Endothelial cell of umbilical vein (primary cell): ENCODE results near the gene DAZAP1. TPM values are rescaled to one million over a fixed set of nuclear protein-coding genes. Genes with fewer than 3 reads are reported as not detected.

ENCODE experiments used
- BruUV-seq: library from RNA; stranded (reverse); fragments of 400-500 nt; replicated peaks from 2 replicates; lab custom pipeline; 2021; lab: Mats Ljungman, UMichigan
- CTCF ChIA-PET: fragments of 300-600, 350-600 bp; sonication (Branson Sonifier 250); formaldehyde crosslinking; loops from one replicate; lab custom pipeline; 2021; ENCODE audit warnings: antibody characterized with exemption, inconsistent platforms; lab: Charles Lee
- POLR2A ChIA-PET: fragments of 300-600, 350-600 bp; sonication (Branson Sonifier 250); formaldehyde crosslinking; loops from one replicate; lab custom pipeline; 2021; ENCODE audit warnings: antibody characterized with exemption, inconsistent platforms; lab: Charles Lee
- DNase-seq: peaks from one replicate; pipeline ENCODE4 v3.0.0-alpha.2; 2011; ENCODE audit warnings: low read depth, low spot score
- FAIRE-seq: peaks from 2 replicates; lab custom pipeline; 2011; peaks lifted over from hg19 to GRCh38; lab: Jason Lieb, UNC
- H2AFZ ChIP-seq: 2 replicates; pipeline ENCODE4 v1.6.0; 2012; ENCODE audit warnings: low read depth, low read length, control low read depth, inconsistent platforms
- H3K27ac ChIP-seq: 2 replicates; pipeline ENCODE4 v1.5.1; 2011; ENCODE audit warnings: low read depth, mild to moderate bottlenecking, control low read depth, low read length, moderate library complexity; ENCODE audit not compliant: insufficient read depth
- H3K27me3 ChIP-seq, 2 experiments: 2 replicates each; pipeline versions ENCODE4 v1.6.0 to v1.6.1; 2011; ENCODE audit warnings: low read length in 2 of 2, mixed read lengths in 1 of 2; ENCODE audit not compliant: control insufficient read depth in 2 of 2, insufficient read depth in 2 of 2
- H3K36me3 ChIP-seq, 2 experiments: 2 replicates in 1 of 2; 3 replicates in 1 of 2; pipeline ENCODE4 v1.5.1; 2011; ENCODE audit warnings: low read length in 2 of 2, mild to moderate bottlenecking in 1 of 2, moderate library complexity in 1 of 2; ENCODE audit not compliant: control insufficient read depth in 2 of 2, insufficient read depth in 2 of 2; ENCODE audit errors: extremely low read depth in 1 of 2
- H3K4me1 ChIP-seq: 3 replicates; pipeline ENCODE4 v1.5.1; 2011; ENCODE audit warnings: mild to moderate bottlenecking, low read length; ENCODE audit not compliant: control insufficient read depth, insufficient read depth; ENCODE audit errors: extremely low read depth
- H3K4me2 ChIP-seq: 2 replicates; pipeline ENCODE4 v1.6.1; 2011; ENCODE audit warnings: low read length, control low read depth, mixed read lengths; ENCODE audit not compliant: insufficient read depth
- H3K4me3 ChIP-seq, 3 experiments: fragments of 200-600 bp in 1 of 3; sonication (generic), shearing (Covaris generic) in 1 of 3; replicated peaks in 1 of 3; 2 replicates each; pipeline ENCODE4 v1.5.1; 2011 to 2016; ENCODE audit warnings: control low read depth in 3 of 3, low read length in 3 of 3, mild to moderate bottlenecking in 2 of 3, inconsistent platforms in 1 of 3, low read depth in 1 of 3, moderate library complexity in 1 of 3; ENCODE audit not compliant: insufficient read depth in 1 of 3
- H3K79me2 ChIP-seq: 2 replicates; pipeline ENCODE4 v1.6.0; 2012; ENCODE audit warnings: low read length, inconsistent platforms; ENCODE audit not compliant: control insufficient read depth, insufficient read depth
- H3K9ac ChIP-seq: replicated peaks from 2 replicates; pipeline ENCODE3; 2011; ENCODE audit warnings: low read length, control low read depth; ENCODE audit not compliant: insufficient read depth; ENCODE audit errors: extremely low read depth
- H3K9me1 ChIP-seq: replicated peaks from 3 replicates; pipeline ENCODE4 v1.6.0; 2011; ENCODE audit warnings: mild to moderate bottlenecking, low read length; ENCODE audit not compliant: control insufficient read depth, insufficient read depth; ENCODE audit errors: extremely low read depth
- H3K9me3 ChIP-seq: replicated peaks from 2 replicates; pipeline ENCODE4 v1.5.1; 2012; ENCODE audit warnings: low read length, inconsistent platforms; ENCODE audit not compliant: control insufficient read depth, insufficient read depth
- H4K20me1 ChIP-seq: replicated peaks from 2 replicates; pipeline ENCODE3; 2011; ENCODE audit warnings: mild to moderate bottlenecking, low read length; ENCODE audit not compliant: control insufficient read depth, insufficient read depth; ENCODE audit errors: extremely low read depth
- EZH2 ChIP-seq: IDR thresholded peaks from 2 replicates; pipeline ENCODE4 v1.6.1; 2012; ENCODE audit warnings: borderline replicate concordance, low read depth, mild to moderate bottlenecking, moderate library complexity, low read length, inconsistent platforms; ENCODE audit not compliant: severe bottlenecking
- FOS ChIP-seq: IDR thresholded peaks from 2 replicates; pipeline ENCODE4 v1.6.1; 2011; ENCODE audit warnings: mild to moderate bottlenecking, low read length, moderate library complexity, borderline replicate concordance; ENCODE audit not compliant: insufficient read depth
- GATA2 ChIP-seq: IDR thresholded peaks from 2 replicates; pipeline ENCODE4 v1.7.0; 2011; ENCODE audit warnings: low read depth, mild to moderate bottlenecking, moderate library complexity, mixed read lengths, low read length; ENCODE audit not compliant: insufficient read length, insufficient read depth
- JUN ChIP-seq: IDR thresholded peaks from 2 replicates; pipeline ENCODE4 v1.6.1; 2011; ENCODE audit warnings: borderline replicate concordance, low read depth; ENCODE audit not compliant: insufficient read length, insufficient read depth
- MYC ChIP-seq: IDR thresholded peaks from one replicate; pipeline ENCODE4 v1.6.1; 2011; ENCODE audit warnings: mild to moderate bottlenecking, low read depth, low read length
- POLR2A ChIP-seq: IDR thresholded peaks from 2 replicates; pipeline ENCODE4 v1.6.1; 2012; ENCODE audit warnings: low read depth, mild to moderate bottlenecking, control low read depth, low read length
- POLR2AphosphoS5 ChIP-seq: IDR thresholded peaks from 2 replicates; pipeline ENCODE4 v1.6.1; 2012; ENCODE audit warnings: low read depth, mild to moderate bottlenecking, control low read depth, low read length, moderate library complexity; ENCODE audit not compliant: insufficient read depth
- dilution Hi-C: fragments of 300-500 bp; cut with MboI; formaldehyde crosslinking; loops from one replicate; pipeline ENCODE4 v1.15.0; 2019; ENCODE audit warnings: low sequenced_read_pairs; ENCODE audit not compliant: extremely low pct_ligation_motif_present
- intact Hi-C: fragments of 100-400 bp; cut with micrococcal nuclease; formaldehyde crosslinking; loops from one replicate; pipeline ENCODE4 v1.10.0; 2022
- polyA plus RNA-seq, 4 experiments: library from polyadenylated mRNA; depleted of rRNA in 3 of 4; stranded (reverse) in 3 of 4; unstranded in 1 of 4; fragments of >200 nt; gene quantifications; 2 replicates each; pipeline versions ENCODE4 v1.2.1 to v1.2.3, GENCODE V29; 2011 to 2012; ENCODE audit warnings: missing spikeins in 1 of 4
- total RNA-seq: library from RNA; stranded (reverse); gene quantifications from 2 replicates; pipeline ENCODE4 v1.2.3, GENCODE V29; 2021
- TF ChIP-seq, protein P1 (sequence below), 2 donors: IDR thresholded peaks; 1 replicate in 1 of 2; 2 replicates in 1 of 2; pipeline ENCODE4 v1.5.1; 2011; ENCODE audit warnings: low read length in 2 of 2, mild to moderate bottlenecking in 2 of 2, moderate library complexity in 2 of 2, control low read depth in 1 of 2, inconsistent platforms in 1 of 2, low read depth in 1 of 2; ENCODE audit not compliant: insufficient read depth in 1 of 2; ENCODE audit errors: extremely low read depth in 1 of 2
- TF ChIP-seq, protein P2 (sequence below): IDR thresholded peaks from 2 replicates; pipeline ENCODE4 v1.6.1; 2011; ENCODE audit not compliant: insufficient read depth, insufficient read length

The DAZAP1 gene
- total and polyA plus RNA-seq, 2 donors (not counting 3 experiments of a cell fraction or from before 2014, with no cell fraction given), result 50.1 to 187 TPM

DNA sequence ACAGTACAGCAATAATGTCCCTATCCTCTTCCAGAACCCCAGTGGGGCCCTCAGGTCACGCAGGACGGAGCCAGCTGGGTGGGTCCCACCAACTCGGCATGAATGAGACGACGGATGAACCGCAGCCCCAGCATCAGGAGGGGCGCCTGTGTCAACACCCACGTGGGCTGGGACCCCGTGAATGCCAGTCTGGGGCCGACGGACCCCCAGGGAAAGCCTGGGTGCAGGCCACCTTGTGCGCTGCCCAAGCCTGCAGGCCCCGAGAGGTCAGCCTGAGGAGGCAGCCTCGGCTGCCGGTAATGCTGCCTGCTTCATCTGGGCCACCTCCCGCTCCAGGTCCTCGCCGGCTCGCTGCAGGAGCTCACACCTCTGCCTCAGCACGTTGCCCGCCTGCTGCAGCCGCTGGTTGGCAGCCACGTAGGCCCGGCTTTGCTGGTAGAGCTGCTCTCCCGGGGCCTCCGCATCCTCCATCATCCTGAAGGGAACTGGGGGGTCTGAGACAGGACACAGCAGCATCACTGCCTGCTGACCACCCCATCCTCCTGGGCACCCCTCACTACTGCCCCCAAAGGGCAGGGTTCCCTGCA, 67.5 kb downstream of the DAZAP1 start:
- Histone ChIP-seq H3K4me1 (peaks cover 7% of the 10 kb centered on the region), H3K79me2 (peaks cover 5% of the 10 kb centered on the region), H3K9me1 (no peaks in the 10 kb centered on the region), H3K27me3 (peaks cover 21 to 36% of the 10 kb centered on the region in 2 experiments), H2AFZ (no peak overlapping the region), H3K36me3 (peaks cover 0 to 3% of the 10 kb centered on the region in 2 experiments), H3K4me2 (no peak overlapping the region), H3K9ac (no peak overlapping the region), H3K4me3 (no peak overlapping the region), H3K9me3 (no peaks in the 10 kb centered on the region), H4K20me1 (no peaks in the 10 kb centered on the region), H3K27ac (no peak overlapping the region)
- TF ChIP-seq GATA2 (no peak), JUN (no peak), MYC (no peak), EZH2 (no peak), FOS (no peak), POLR2AphosphoS5 (no peak), POLR2A (no peak)
- TF ChIP-seq, protein P1, sequence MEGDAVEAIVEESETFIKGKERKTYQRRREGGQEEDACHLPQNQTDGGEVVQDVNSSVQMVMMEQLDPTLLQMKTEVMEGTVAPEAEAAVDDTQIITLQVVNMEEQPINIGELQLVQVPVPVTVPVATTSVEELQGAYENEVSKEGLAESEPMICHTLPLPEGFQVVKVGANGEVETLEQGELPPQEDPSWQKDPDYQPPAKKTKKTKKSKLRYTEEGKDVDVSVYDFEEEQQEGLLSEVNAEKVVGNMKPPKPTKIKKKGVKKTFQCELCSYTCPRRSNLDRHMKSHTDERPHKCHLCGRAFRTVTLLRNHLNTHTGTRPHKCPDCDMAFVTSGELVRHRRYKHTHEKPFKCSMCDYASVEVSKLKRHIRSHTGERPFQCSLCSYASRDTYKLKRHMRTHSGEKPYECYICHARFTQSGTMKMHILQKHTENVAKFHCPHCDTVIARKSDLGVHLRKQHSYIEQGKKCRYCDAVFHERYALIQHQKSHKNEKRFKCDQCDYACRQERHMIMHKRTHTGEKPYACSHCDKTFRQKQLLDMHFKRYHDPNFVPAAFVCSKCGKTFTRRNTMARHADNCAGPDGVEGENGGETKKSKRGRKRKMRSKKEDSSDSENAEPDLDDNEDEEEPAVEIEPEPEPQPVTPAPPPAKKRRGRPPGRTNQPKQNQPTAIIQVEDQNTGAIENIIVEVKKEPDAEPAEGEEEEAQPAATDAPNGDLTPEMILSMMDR (IDR thresholded peaks at IDR 0.05; ENCODE audit: extremely low read depth in 1 of 2, insufficient read depth in 1 of 2, low read depth in 1 of 2, low read length in 2 of 2), result no peak
- TF ChIP-seq, protein P2, sequence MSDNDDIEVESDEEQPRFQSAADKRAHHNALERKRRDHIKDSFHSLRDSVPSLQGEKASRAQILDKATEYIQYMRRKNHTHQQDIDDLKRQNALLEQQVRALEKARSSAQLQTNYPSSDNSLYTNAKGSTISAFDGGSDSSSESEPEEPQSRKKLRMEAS, result no peak
- dilution Hi-C loops, result no loop called here
- intact Hi-C loops, result no loop called here
- CTCF ChIA-PET, result interaction anchor here (1.5 to 2.4 kb wide), 2 partner anchors 9 to 30 kb away, joined by 5 to 12 read pairs; no protein-coding TSS in a partner anchor
- DNase-seq (no peak), FAIRE-seq (no peak)
- POLR2A ChIA-PET, result no interaction called here
- no TSS peak for BruUV-seq
